GM21515 (cell line): ENCODE measurements around the gene TMC6.
"Not testable (repeated sequence)": the region's sequence is repeated elsewhere in the genome, so short reads cannot be mapped to it uniquely, and the experiment has no call there.

ENCODE experiments used
- ATAC-seq: cut with Tn5 transposase; IDR thresholded peaks from one replicate; pipeline ENCODE4 v1.9.1; 2021; ENCODE audit not compliant: unreplicated experiment

The TMC6 gene

DNA sequence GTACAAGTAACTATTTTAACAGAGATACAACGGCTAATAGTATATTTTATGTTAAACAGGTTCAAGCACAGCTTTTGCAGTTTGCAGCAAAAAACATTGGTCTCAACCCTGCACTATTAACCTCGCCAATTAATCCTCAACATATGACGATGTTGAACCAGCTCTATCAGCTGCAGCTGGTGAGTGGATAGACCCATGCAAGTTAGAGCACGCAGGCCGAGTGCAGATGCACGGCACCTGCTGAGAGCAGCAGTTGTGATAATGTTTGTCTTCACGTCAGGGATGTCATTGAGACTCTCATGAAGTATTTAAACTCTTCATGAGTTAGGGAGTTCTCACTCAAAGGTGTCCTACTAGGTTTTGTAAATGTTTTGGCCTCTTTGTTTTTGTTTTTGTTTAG lies 45.6 kb downstream of the TMC6 start:
- ATAC-seq: no peak

- ATAC-seq: not testable (repeated sequence)
Measured at GRCh38 chr17:78082355-78082872, 46.1 kb downstream of the TMC6 start.

- no peak for ATAC-seq
Measured at GRCh38 chr17:78081551-78081950, 47.0 kb downstream of the TMC6 start.

DNA sequence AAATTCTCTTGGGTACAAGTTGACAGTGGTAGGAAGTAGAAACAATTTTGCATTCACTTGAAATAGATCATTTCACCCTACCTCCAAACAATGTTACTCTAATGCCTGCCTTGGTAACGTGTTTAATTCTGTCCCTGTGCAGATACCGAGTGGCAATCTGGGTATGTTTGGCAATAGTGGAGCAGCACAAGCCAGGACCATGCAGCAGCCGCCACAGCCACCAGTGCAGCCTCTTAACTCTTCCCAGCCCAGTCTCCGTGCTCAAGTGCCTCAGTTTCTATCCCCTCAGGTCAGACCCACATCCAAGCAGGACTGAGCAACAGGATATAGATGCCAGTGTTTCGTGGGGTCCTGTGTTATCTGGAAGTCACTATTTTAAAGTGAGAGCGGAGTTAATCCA lies 49.3 kb downstream of the TMC6 start:
- ATAC-seq: no peak

DNA sequence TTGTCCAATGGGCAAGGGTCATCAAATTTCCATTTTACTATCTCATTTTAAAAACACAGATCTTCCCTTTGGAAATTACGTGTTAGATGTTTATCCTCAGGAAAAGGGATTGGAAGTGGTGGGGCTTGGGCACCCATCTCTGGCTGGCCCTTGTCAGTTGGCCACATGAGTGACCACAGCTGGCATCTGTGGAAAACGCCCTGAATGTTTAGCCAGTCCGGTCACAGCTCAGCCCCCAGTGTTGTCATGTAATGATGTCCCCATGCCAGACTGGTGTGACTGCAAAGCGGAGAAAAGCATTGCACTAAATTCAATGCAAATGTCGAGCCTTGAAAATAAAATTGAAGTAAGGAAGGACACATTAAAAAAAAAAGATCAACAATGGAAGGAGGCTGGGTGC lies 53.0 kb downstream of the TMC6 start:
- no peak for ATAC-seq

DNA sequence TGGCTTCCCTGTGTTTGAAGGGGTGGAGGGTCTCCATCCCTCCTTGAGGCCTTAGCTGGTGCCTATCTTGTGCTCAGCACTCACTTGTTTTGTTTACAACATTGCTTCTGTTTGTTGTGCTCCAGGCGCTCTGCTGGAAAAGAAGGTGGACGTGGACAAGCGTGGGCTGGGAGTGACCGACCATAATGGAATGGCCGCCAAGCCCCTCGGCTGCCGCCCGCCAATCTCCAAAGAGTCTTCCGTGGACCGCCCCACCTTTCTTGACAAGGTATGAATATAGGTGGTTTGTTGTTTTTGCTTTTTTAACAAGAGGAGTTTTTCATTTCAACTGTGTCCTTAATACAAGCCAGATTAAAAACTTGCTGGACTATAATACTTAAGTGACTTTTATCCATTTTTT lies 53.5 kb downstream of the TMC6 start:
- ATAC-seq: no peak

GRCh38 chr17:78072961-78073360 lies 55.6 kb downstream of the TMC6 start:
- ATAC-seq: no peak

DNA sequence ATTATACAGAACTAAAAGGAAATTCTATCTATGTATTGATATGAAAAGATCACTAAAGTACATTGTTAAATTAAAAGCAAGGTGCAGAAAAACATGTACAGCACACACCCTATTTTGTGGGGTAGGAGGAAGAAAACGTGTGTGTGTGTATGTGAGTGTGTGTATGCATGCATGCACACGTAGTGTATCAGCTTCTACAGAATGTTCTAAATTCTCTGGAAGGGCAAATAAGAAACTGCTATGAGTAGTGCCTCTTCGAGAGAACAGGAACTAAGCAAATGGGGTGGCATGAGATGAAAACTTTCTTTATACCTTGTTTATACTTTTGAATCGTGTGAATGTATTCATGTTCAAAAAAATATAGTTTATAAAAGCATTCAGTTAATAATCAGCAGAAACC lies 58.9 kb downstream of the TMC6 start:
- no peak for ATAC-seq

DNA sequence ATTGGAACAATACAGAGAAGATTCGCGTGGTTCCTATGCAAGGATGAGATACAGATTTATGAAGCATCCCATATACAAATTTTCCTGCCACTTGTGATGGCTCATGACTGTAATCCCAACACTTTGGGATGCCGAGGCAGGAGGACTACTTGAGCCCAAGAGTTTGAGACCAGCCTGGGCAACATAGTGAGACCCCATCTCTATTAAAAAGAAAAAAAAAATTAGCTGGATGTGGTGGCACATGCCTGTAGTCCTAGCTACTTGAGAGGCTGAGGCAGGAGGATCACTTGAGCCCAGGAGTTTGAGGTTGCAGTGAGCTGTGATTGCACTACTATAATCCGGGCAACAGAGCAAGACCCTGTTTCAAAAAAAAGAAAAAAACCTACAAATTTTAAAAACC lies 61.6 kb downstream of the TMC6 start:
- ATAC-seq: not testable (repeated sequence)

GRCh38 chr17:78064708-78065107 lies 63.8 kb downstream of the TMC6 start:
- no peak for ATAC-seq

- ATAC-seq: no peak
Measured at GRCh38 chr17:78063489-78063888, 65.1 kb downstream of the TMC6 start.

- ATAC-seq: no peak
Measured at GRCh38 chr17:78062596-78062995, 66.0 kb downstream of the TMC6 start.
